ENCODE results near the gene PLXNA4. TPM values are rescaled to one million over a fixed set of nuclear protein-coding genes. Genes with fewer than 3 reads are reported as not detected.

Gene PLXNA4
- total and polyA plus RNA-seq, 2 experiments from 2014 or later: 1.9 to 4.8 TPM

- Histone ChIP-seq H3K4me2 (no peak overlapping the region), H3K4me1 (ENCODE audit: insufficient read depth) (peaks cover 8% of the 10 kb centered on the region), H2AFZ (no peak overlapping the region), H3K9me2 (replicated peaks; ENCODE audit: insufficient read depth) (no peaks in the 10 kb centered on the region), H3K27me3 (no peaks in the 10 kb centered on the region), H3K4me3 (no peak overlapping the region), H3K9me3 (ENCODE audit: low read depth) (no peaks in the 10 kb centered on the region), H4K20me1 (ENCODE audit: insufficient read depth, poor library complexity, severe bottlenecking) (no peaks in the 10 kb centered on the region), H3K36me3 (replicated peaks; ENCODE audit: insufficient read depth, low read depth) (no peaks in the 10 kb centered on the region), H3K79me2 (no peaks in the 10 kb centered on the region), H3K27ac (no peak overlapping the region)
- DNase-seq (ENCODE audit: low spot score): no peak
- TF ChIP-seq EZH2phosphoT487 (IDR thresholded peaks at IDR 0.05; ENCODE audit: low read depth, severe bottlenecking, unreplicated experiment) (no peak), EZH2 (IDR thresholded peaks at IDR 0.05; ENCODE audit: borderline replicate concordance) (no peak), CTCF (IDR thresholded peaks at IDR 0.05; ENCODE audit: poor library complexity) (no peak)
- WGBS (ENCODE audit: low lambda C conversion rate, missing lambda C conversion rate): 82% methylated on average over 3 of the region's 3 CpGs
These were observed 465.6 kb downstream of the PLXNA4 start for GRCh38 chr7:132110692-132111091.

DNA sequence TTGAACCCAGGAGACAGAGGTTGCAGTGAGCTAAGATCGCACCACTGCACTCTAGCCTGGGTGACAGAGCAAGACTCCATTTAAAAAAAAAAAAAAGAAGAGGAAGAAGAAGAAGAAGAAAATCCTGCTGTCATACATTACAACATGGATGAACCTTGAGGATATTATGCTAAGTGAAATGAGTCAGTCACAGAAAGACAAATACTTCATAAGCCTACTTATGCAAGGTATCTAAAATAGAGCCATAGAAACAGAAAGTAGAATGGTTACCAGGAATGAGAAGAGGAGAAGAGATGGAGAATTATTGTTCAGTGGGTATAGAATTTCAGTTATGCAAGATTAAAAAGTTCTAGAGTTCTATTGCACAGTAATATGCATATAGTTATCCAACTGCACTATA lies 466.5 kb downstream of the PLXNA4 start:
- TF ChIP-seq EZH2 (IDR thresholded peaks at IDR 0.05; ENCODE audit: borderline replicate concordance) (no peak), EZH2phosphoT487 (IDR thresholded peaks at IDR 0.05; ENCODE audit: low read depth, severe bottlenecking, unreplicated experiment) (no peak), CTCF (IDR thresholded peaks at IDR 0.05; ENCODE audit: poor library complexity) (no peak)
- no peak overlapping the region for H3K4me2 ChIP-seq
- peaks cover 8% of the 10 kb centered on the region for H3K4me1 ChIP-seq (ENCODE audit: insufficient read depth)
- no peaks in the 10 kb centered on the region for H3K36me3 ChIP-seq (replicated peaks; ENCODE audit: insufficient read depth, low read depth)
- H4K20me1 ChIP-seq (ENCODE audit: insufficient read depth, poor library complexity, severe bottlenecking): no peaks in the 10 kb centered on the region
- no peak overlapping the region for H2AFZ ChIP-seq
- no peaks in the 10 kb centered on the region for H3K27me3 ChIP-seq
- WGBS (ENCODE audit: low lambda C conversion rate, missing lambda C conversion rate): 100% methylated on average over 1 of the region's 1 CpG
- H3K27ac ChIP-seq: no peak overlapping the region
- no peak for DNase-seq (ENCODE audit: low spot score)
- H3K9me3 ChIP-seq (ENCODE audit: low read depth): no peaks in the 10 kb centered on the region
- H3K79me2 ChIP-seq: no peaks in the 10 kb centered on the region
- H3K9me2 ChIP-seq (replicated peaks; ENCODE audit: insufficient read depth): no peaks in the 10 kb centered on the region
- H3K4me3 ChIP-seq: no peak overlapping the region

- H3K4me2 ChIP-seq: no peak overlapping the region
- no peaks in the 10 kb centered on the region for H4K20me1 ChIP-seq (ENCODE audit: insufficient read depth, poor library complexity, severe bottlenecking)
- H3K36me3 ChIP-seq (replicated peaks; ENCODE audit: insufficient read depth, low read depth): no peaks in the 10 kb centered on the region
- H2AFZ ChIP-seq: no peak overlapping the region
- H3K9me3 ChIP-seq (ENCODE audit: low read depth): no peaks in the 10 kb centered on the region
- H3K79me2 ChIP-seq: no peaks in the 10 kb centered on the region
- H3K27ac ChIP-seq: no peak overlapping the region
- no peak for DNase-seq (ENCODE audit: low spot score)
- no peaks in the 10 kb centered on the region for H3K9me2 ChIP-seq (replicated peaks; ENCODE audit: insufficient read depth)
- no peaks in the 10 kb centered on the region for H3K27me3 ChIP-seq
- no peaks in the 10 kb centered on the region for H3K4me1 ChIP-seq (ENCODE audit: insufficient read depth)
- TF ChIP-seq CTCF (IDR thresholded peaks at IDR 0.05; ENCODE audit: poor library complexity): no peak
- TF ChIP-seq EZH2 (IDR thresholded peaks at IDR 0.05; ENCODE audit: borderline replicate concordance): no peak
- TF ChIP-seq EZH2phosphoT487 (IDR thresholded peaks at IDR 0.05; ENCODE audit: low read depth, severe bottlenecking, unreplicated experiment): no peak
- no peak overlapping the region for H3K4me3 ChIP-seq
- 49% methylated on average over 4 of the region's 4 CpGs for WGBS (ENCODE audit: low lambda C conversion rate, missing lambda C conversion rate)
These were observed 467.7 kb downstream of the PLXNA4 start for GRCh38 chr7:132108563-132108962.

- no peak overlapping the region for H3K4me3 ChIP-seq
- H3K27ac ChIP-seq: no peak overlapping the region
- H3K9me2 ChIP-seq (replicated peaks; ENCODE audit: insufficient read depth): no peaks in the 10 kb centered on the region
- no peak overlapping the region for H3K4me2 ChIP-seq
- H2AFZ ChIP-seq: no peak overlapping the region
- H3K27me3 ChIP-seq: no peaks in the 10 kb centered on the region
- 86% methylated on average over 7 of the region's 7 CpGs for WGBS (ENCODE audit: low lambda C conversion rate, missing lambda C conversion rate)
- H3K79me2 ChIP-seq: no peaks in the 10 kb centered on the region
- TF ChIP-seq EZH2 (IDR thresholded peaks at IDR 0.05; ENCODE audit: borderline replicate concordance): no peak
- no peak for TF ChIP-seq EZH2phosphoT487 (IDR thresholded peaks at IDR 0.05; ENCODE audit: low read depth, severe bottlenecking, unreplicated experiment)
- TF ChIP-seq CTCF (IDR thresholded peaks at IDR 0.05; ENCODE audit: poor library complexity): no peak
- no peak for DNase-seq (ENCODE audit: low spot score)
- no peaks in the 10 kb centered on the region for H3K9me3 ChIP-seq (ENCODE audit: low read depth)
- no peaks in the 10 kb centered on the region for H3K4me1 ChIP-seq (ENCODE audit: insufficient read depth)
- H3K36me3 ChIP-seq (replicated peaks; ENCODE audit: insufficient read depth, low read depth): no peaks in the 10 kb centered on the region
- H4K20me1 ChIP-seq (ENCODE audit: insufficient read depth, poor library complexity, severe bottlenecking): no peaks in the 10 kb centered on the region
These were observed 469.8 kb downstream of the PLXNA4 start for GRCh38 chr7:132106491-132106890.

Measured in hepatocyte (in vitro differentiated cells).